B cell (primary cell): Measurements from ENCODE around the gene TMEM220.

Source experiments
- CTCF ChIP-seq: fragments of 200-600 bp; IDR thresholded peaks from one replicate; pipeline ENCODE4 v1.8.0; 2022; ENCODE audit warnings: antibody characterized with exemption, mild to moderate bottlenecking
- EZH2 ChIP-seq: IDR thresholded peaks from 2 replicates; pipeline ENCODE4 v1.6.1; 2012; ENCODE audit warnings: borderline replicate concordance, low read depth, mild to moderate bottlenecking, moderate library complexity, low read length; ENCODE audit not compliant: insufficient read depth, poor library complexity, severe bottlenecking

- TF ChIP-seq EZH2 (no peak), CTCF (no peak)
Measured at GRCh38 chr17:10757067-10757466, 27.2 kb upstream of the TMEM220 start.
